Pancreas (tissue), 10 donors: Measurements from ENCODE around the gene RHOD. TPM values are rescaled to one million over a fixed set of nuclear protein-coding genes. Genes with fewer than 3 reads are reported as not detected.

Experiments
- ATAC-seq, 4 donors: fragments of 200-7000 bp; cut with Tn5 transposase; one replicate each; pipeline versions ENCODE4 v1.8.0 to v1.9.1; 2020; ENCODE audit warnings: mild to moderate bottlenecking in 4 of 4, moderate library complexity in 4 of 4
- DNase-seq, 6 donors: peaks; one replicate each; pipeline ENCODE4 v3.0.0-alpha.2; 2020
- FAIRE-seq: peaks from 2 replicates; lab custom pipeline; 2012; peaks lifted over from hg19 to GRCh38; lab: Jason Lieb, UNC
- H3K27ac ChIP-seq, 4 donors: fragments of 200-600 bp; sonication (generic); 1 replicate in 3 of 4; 2 replicates in 1 of 4; pipeline versions ENCODE4 v1.5.0 to v1.8.0; 2020
- H3K27me3 ChIP-seq, 4 donors: fragments of 200-600 bp; one replicate each; pipeline ENCODE4 v1.8.0; 2021
- H3K36me3 ChIP-seq, 3 donors: fragments of 200-600 bp; sonication (generic) in 1 of 3; one replicate each; pipeline versions ENCODE4 v1.5.0 to v1.8.0; 2020 to 2021
- H3K4me1 ChIP-seq, 3 donors: fragments of 200-600 bp; one replicate each; pipeline ENCODE4 v1.8.0; 2021
- H3K4me3 ChIP-seq, 4 donors: fragments of 200-600 bp; sonication (generic) in 2 of 4; one replicate each; pipeline versions ENCODE4 v1.5.0 to v1.8.0; 2020 to 2021
- H3K9me3 ChIP-seq, 4 donors: fragments of 200-600 bp; one replicate each; pipeline ENCODE4 v1.8.0; 2021
- WGBS, 2 donors: extraction: QIAGEN DNeasy Blood & Tissue Kit; methylation state at CpG; one replicate each; pipeline ENCODE4 v1.1.7; 2013; 5-methylcytosine and 5-hydroxymethylcytosine counted together
- intact Hi-C, 3 donors: fragments of 100-400 bp; cut with DNase I; formaldehyde crosslinking; loops; one replicate each; pipeline versions ENCODE4 v1.11.1 to v1.14.2; 2022
- polyA plus RNA-seq, 2 donors: library from polyadenylated mRNA; stranded (reverse); fragments of 200-250 nt; gene quantifications; one replicate each; pipeline ENCODE4 v1.2.3, GENCODE V29; 2013
- total RNA-seq, 6 donors: library from RNA; stranded (reverse); fragmentation: NEBNext Ultra II Directional in 4 of 6; extraction: Animal tissue kit (Norgen Biotek cat#: 25700) in 4 of 6; gene quantifications; one replicate each; pipeline versions ENCODE4 v1.2.1 to v1.2.4, GENCODE V29; 2021 to 2023
- TF ChIP-seq, protein P1 (sequence below), 4 donors: fragments of 200-600 bp; sonication (generic) in 3 of 4; IDR thresholded peaks; one replicate each; pipeline versions ENCODE4 v1.5.0 to v1.8.0; 2021; ENCODE audit warnings: antibody characterized with exemption in 4 of 4
- donor health status: healthy with polysubstance abuse.
- donor health status: DM: no; HTN: no; CAD: no; lungs with moderate emphysema.
- donor health status: DM: no; HTN: no; CAD: no.
- donor health status: control.
- donor health status: control.
- donor health status: Bipolar disorder and iron deficiency.
- donor health status: DM: yes; HTN: yes; CAD: no.
- donor health status: DM: no; HTN: no; CAD: no.
- donor health status: DM: no; HTN: no; CAD: no.
- donor health status: DM: yes; HTN: yes; CAD: no.

Gene RHOD
- total and polyA plus RNA-seq, 8 donors, result 14.9 to 45.8 (median 18.6) TPM

DNA sequence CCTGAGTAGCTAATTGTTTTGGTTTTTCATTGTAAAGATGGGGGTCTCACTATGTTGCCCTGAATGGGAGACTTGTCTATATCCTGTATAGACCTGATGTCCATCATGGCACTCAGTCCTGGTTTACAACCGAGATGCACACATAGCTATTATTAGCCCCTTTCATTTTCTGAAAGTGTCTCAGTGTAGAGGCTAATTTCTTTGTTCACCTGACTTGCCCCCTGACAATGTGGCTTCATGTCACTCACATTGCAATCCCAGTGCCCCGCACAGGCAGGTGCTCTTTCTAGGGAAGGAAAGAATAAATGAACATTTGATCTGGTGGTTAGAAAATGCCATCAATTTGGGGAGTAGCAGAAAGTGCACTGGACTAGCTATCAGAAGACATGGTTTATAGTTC lies 49.3 kb downstream of the RHOD start:
- intact Hi-C loops, result no loop called here
- TF ChIP-seq, protein P1, sequence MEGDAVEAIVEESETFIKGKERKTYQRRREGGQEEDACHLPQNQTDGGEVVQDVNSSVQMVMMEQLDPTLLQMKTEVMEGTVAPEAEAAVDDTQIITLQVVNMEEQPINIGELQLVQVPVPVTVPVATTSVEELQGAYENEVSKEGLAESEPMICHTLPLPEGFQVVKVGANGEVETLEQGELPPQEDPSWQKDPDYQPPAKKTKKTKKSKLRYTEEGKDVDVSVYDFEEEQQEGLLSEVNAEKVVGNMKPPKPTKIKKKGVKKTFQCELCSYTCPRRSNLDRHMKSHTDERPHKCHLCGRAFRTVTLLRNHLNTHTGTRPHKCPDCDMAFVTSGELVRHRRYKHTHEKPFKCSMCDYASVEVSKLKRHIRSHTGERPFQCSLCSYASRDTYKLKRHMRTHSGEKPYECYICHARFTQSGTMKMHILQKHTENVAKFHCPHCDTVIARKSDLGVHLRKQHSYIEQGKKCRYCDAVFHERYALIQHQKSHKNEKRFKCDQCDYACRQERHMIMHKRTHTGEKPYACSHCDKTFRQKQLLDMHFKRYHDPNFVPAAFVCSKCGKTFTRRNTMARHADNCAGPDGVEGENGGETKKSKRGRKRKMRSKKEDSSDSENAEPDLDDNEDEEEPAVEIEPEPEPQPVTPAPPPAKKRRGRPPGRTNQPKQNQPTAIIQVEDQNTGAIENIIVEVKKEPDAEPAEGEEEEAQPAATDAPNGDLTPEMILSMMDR (IDR thresholded peaks at IDR 0.05), result no peak
- no peaks in the 10 kb centered on the region for H3K4me1 ChIP-seq
- H3K27me3 ChIP-seq, result no peaks in the 10 kb centered on the region
- DNase-seq, result peak in 1 of 6 donors; percentile 3
- H3K27ac ChIP-seq, result no peak overlapping the region
- 92 to 98% methylated on average over 2 of the region's 2 CpGs for WGBS, 2 donors
- H3K9me3 ChIP-seq, result no peaks in the 10 kb centered on the region
- ATAC-seq, result no peak
- no peak overlapping the region for H3K4me3 ChIP-seq
- no peak for FAIRE-seq
- H3K36me3 ChIP-seq, result no peaks in the 10 kb centered on the region

DNA sequence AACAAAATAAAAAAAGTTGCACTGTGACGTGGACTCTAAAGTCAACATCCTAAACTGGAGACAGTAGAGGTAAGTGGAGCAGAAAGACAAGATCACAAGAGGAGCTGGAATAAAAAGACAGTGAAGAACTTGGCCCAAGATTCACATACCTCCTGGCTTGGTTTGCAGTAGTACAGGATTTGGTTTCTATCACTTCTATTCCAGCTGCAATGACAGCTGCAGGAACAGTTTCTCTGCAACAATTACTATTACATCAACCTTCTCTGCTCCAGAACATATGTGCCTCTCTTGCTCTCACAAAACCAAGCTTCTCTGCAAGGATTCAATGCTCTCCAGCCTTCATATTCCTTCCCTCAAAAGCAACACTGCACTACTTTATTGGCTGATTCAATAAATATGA lies 54.6 kb downstream of the RHOD start:
- TF ChIP-seq, protein P1 (IDR thresholded peaks at IDR 0.05), result no peak
- H3K4me1 ChIP-seq, result no peaks in the 10 kb centered on the region
- H3K27me3 ChIP-seq, result no peaks in the 10 kb centered on the region
- intact Hi-C loops, result no loop called here
- DNase-seq (no peak), ATAC-seq (no peak), FAIRE-seq (no peak)
- no peak overlapping the region for H3K27ac ChIP-seq
- no peak overlapping the region for H3K4me3 ChIP-seq
- 57 to 88% methylated on average over 1 of the region's 1 CpG for WGBS, 2 donors
- no peaks in the 10 kb centered on the region for H3K9me3 ChIP-seq
- H3K36me3 ChIP-seq, result no peaks in the 10 kb centered on the region

DNA sequence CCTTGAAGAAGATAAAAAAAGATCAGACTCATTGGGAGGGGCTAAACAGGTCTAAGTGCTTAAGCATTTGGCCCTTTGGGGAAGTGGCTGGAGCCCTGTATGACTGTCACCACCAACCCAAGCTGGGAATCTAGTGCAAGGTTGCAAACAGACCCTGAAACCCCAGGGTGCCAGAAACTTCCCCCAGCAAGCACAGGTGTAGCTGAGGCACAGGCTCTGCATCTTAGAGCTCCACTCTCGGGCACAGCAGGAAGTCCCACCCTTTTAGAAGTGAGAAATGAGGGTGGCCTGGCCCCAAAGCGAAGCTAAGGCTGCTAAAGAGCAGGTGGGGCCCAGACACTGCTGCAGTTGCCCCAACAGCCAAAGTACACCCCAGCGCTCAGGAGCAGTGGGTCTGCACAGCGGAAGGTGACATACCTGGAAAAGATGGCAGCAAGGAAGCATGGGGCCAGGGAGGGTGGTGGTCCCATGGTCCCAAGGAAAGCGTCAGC lies 56.6 kb downstream of the RHOD start:
- intact Hi-C loops, result no loop called here

DNA sequence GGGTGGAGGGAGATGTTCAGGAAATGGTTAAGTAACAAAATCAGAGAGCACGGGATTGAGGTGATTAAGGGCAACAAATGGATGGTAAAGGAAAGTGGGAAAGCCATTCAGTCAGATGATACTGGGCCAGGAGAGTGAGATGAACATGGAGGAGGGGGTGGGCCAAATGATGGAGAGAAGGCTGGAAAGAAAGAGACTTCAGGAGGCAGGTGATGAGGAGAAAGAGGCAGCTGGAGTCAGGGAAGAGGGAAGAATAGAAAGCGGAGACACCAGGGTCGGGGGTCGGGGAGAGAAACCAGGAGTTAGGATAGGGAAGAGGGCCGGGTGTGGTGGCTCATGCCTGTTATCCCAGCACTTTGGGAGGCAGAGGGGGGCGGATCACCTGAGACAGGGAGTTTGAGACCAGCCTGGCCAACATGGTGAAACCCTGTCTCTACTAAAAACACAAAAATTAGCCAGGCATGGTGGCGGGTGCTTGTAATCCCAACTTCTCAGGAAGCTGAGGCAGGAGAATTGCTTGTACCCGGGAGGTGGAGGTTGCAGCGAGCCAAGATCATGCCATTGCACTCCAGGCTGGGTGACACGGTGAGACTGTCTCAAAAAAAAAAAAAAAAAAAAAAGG lies 57.7 kb downstream of the RHOD start:
- H3K4me1 ChIP-seq, result no peaks in the 10 kb centered on the region
- TF ChIP-seq, protein P1 (IDR thresholded peaks at IDR 0.05), result no peak
- no peaks in the 10 kb centered on the region for H3K9me3 ChIP-seq
- no peaks in the 10 kb centered on the region for H3K36me3 ChIP-seq
- intact Hi-C loops, result no loop called here
- H3K4me3 ChIP-seq, result no peak overlapping the region
- FAIRE-seq, result no peak
- ATAC-seq, result no peak
- no peaks in the 10 kb centered on the region for H3K27me3 ChIP-seq
- H3K27ac ChIP-seq, result no peak overlapping the region
- WGBS, 2 donors, result 82 to 89% methylated on average over 10 of the region's 10 CpGs
- DNase-seq, result peak in 2 of 6 donors; percentile 13 to 28

More for the DNA sequence above, 56.6 kb downstream of the RHOD start:
- H3K27ac ChIP-seq, result no peak overlapping the region
- H3K36me3 ChIP-seq, result no peaks in the 10 kb centered on the region
- H3K9me3 ChIP-seq, result no peaks in the 10 kb centered on the region
- no peak for FAIRE-seq
- WGBS, 2 donors, result 87 to 95% methylated on average over 5 of the region's 5 CpGs
- H3K4me1 ChIP-seq, result no peaks in the 10 kb centered on the region
- DNase-seq, result peak in 2 of 6 donors; percentile 25 to 33
- H3K27me3 ChIP-seq, result no peaks in the 10 kb centered on the region
- TF ChIP-seq, protein P1 (IDR thresholded peaks at IDR 0.05), result no peak
- no peak for ATAC-seq
- no peak overlapping the region for H3K4me3 ChIP-seq

DNA sequence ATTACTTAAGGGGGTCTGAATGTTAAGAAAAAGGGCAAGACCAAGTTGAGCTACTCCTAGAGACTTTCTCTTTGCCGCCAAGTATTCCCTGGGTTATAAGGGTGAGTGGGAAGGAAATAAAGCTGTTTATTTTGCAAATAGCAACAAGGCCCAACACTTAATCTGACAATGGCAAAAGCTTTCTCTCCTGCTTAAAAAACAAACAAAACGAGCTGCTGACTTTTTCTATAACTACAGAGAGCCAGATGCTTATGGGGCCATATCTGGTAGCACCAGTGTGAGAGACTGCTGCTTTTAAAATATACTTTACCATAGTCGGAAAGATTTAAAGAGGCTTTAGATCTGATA lies 60.1 kb downstream of the RHOD start:
- Histone ChIP-seq H3K36me3 (no peaks in the 10 kb centered on the region), H3K4me3 (no peak overlapping the region), H3K27me3 (no peaks in the 10 kb centered on the region), H3K27ac (no peak overlapping the region), H3K9me3 (no peaks in the 10 kb centered on the region), H3K4me1 (peaks cover 0 to 4% (median 2%) of the 10 kb centered on the region in 3 donors)
- FAIRE-seq (no peak), ATAC-seq (no peak), DNase-seq (no peak)
- intact Hi-C loops, result no loop called here
- TF ChIP-seq, protein P1 (IDR thresholded peaks at IDR 0.05), result no peak
- WGBS, 2 donors, result 72 to 73% methylated on average over 3 of the region's 3 CpGs
